ENCODE measurements around the gene ERGIC3.

Gene ERGIC3

GRCh38 chr20:35561671-35562070, 19.8 kb downstream of the ERGIC3 start:
- no peak for DNase-seq (ENCODE audit: low read depth)

- DNase-seq (ENCODE audit: low read depth), result no peak
Observed at GRCh38 chr20:35562541-35563110, 20.7 kb downstream of the ERGIC3 start.

GRCh38 chr20:35563834-35564233, 22.0 kb downstream of the ERGIC3 start:
- DNase-seq (ENCODE audit: low read depth), result no peak

GRCh38 chr20:35564905-35565304, 23.0 kb downstream of the ERGIC3 start:
- no peak for DNase-seq (ENCODE audit: low read depth)

- no peak for DNase-seq (ENCODE audit: low read depth)
Observed at GRCh38 chr20:35568645-35569044, 26.8 kb downstream of the ERGIC3 start.

GRCh38 chr20:35571555-35571954, 29.7 kb downstream of the ERGIC3 start:
- DNase-seq (ENCODE audit: low read depth), result no peak

- DNase-seq (ENCODE audit: low read depth), result no peak
Observed at GRCh38 chr20:35572838-35573237, 31.0 kb downstream of the ERGIC3 start.

- DNase-seq (ENCODE audit: low read depth), result no peak
Observed at GRCh38 chr20:35575958-35576357, 34.1 kb downstream of the ERGIC3 start.

- no peak for DNase-seq (ENCODE audit: low read depth)
Observed at GRCh38 chr20:35576816-35577215, 34.9 kb downstream of the ERGIC3 start.

GRCh38 chr20:35578469-35578868, 36.6 kb downstream of the ERGIC3 start:
- no peak for DNase-seq (ENCODE audit: low read depth)

- no peak for DNase-seq (ENCODE audit: low read depth)
Observed at GRCh38 chr20:35579196-35579595, 37.3 kb downstream of the ERGIC3 start.

- DNase-seq (ENCODE audit: low read depth), result no peak
Observed at GRCh38 chr20:35582131-35582530, 40.3 kb downstream of the ERGIC3 start.

GRCh38 chr20:35582741-35583404, 41.0 kb downstream of the ERGIC3 start:
- no peak for DNase-seq (ENCODE audit: low read depth)

GRCh38 chr20:35583636-35584560, 42.0 kb downstream of the ERGIC3 start:
- no peak for DNase-seq (ENCODE audit: low read depth)

GRCh38 chr20:35586751-35587425, 45.0 kb downstream of the ERGIC3 start:
- no peak for DNase-seq (ENCODE audit: low read depth)

- no peak for DNase-seq (ENCODE audit: low read depth)
Observed at GRCh38 chr20:35587436-35587835, 45.6 kb downstream of the ERGIC3 start.

- DNase-seq (ENCODE audit: low read depth), result no peak
Observed at GRCh38 chr20:35588397-35588796, 46.5 kb downstream of the ERGIC3 start.

GRCh38 chr20:35592339-35592974, 50.6 kb downstream of the ERGIC3 start:
- no peak for DNase-seq (ENCODE audit: low read depth)

GRCh38 chr20:35595456-35595855, 53.6 kb downstream of the ERGIC3 start:
- DNase-seq (ENCODE audit: low read depth), result no peak

GRCh38 chr20:35595901-35596300, 54.0 kb downstream of the ERGIC3 start:
- no peak for DNase-seq (ENCODE audit: low read depth)

GRCh38 chr20:35597186-35597585, 55.3 kb downstream of the ERGIC3 start:
- DNase-seq (ENCODE audit: low read depth), result no peak

GRCh38 chr20:35598476-35598875, 56.6 kb downstream of the ERGIC3 start:
- no peak for DNase-seq (ENCODE audit: low read depth)
